Liver (tissue), 3 donors: ENCODE data around the gene BGLAP.

Source experiments
- CTCF ChIP-seq: fragments of 150-350 bp; IDR thresholded peaks from 2 replicates; pipeline ENCODE4 v1.5.1; 2017; ENCODE audit warnings: improper control_type of control experiment, low read depth, low read length; ENCODE audit not compliant: missing input control
- EGR1 ChIP-seq, 2 donors: IDR thresholded peaks; 2 replicates each; pipeline ENCODE4 v1.6.1; 2016 to 2018; ENCODE audit warnings: antibody characterized with exemption in 2 of 2, low read depth in 2 of 2
- FOXA1 ChIP-seq: IDR thresholded peaks from 2 replicates; pipeline ENCODE4 v1.6.1; 2016; ENCODE audit warnings: antibody characterized with exemption
- GABPA ChIP-seq, 2 donors: IDR thresholded peaks in 1 of 2; conservative IDR thresholded peaks in 1 of 2; 2 replicates each; pipeline ENCODE4 v1.6.1; 2016; ENCODE audit warnings: antibody characterized with exemption in 2 of 2, mild to moderate bottlenecking in 1 of 2, moderate library complexity in 1 of 2
- SP1 ChIP-seq: IDR thresholded peaks from 2 replicates; pipeline ENCODE4 v1.6.1; 2018; ENCODE audit warnings: antibody characterized with exemption, mild to moderate bottlenecking
- TAF1 ChIP-seq: conservative IDR thresholded peaks from 2 replicates; pipeline ENCODE4 v1.6.1; 2016; ENCODE audit warnings: antibody characterized with exemption, mild to moderate bottlenecking
- YY1 ChIP-seq: IDR thresholded peaks from 2 replicates; pipeline ENCODE4 v1.6.1; 2016; ENCODE audit warnings: antibody characterized with exemption, mild to moderate bottlenecking
- TF ChIP-seq, protein P1 (sequence below): IDR thresholded peaks from 2 replicates; pipeline ENCODE4 v1.6.1; 2016; ENCODE audit warnings: antibody characterized with exemption
- TF ChIP-seq, protein P2 (sequence below): IDR thresholded peaks from 2 replicates; pipeline ENCODE4 v1.6.1; 2016; ENCODE audit warnings: antibody characterized with exemption, mild to moderate bottlenecking
- donor health status: healthy.
- donor health status: healthy.

- TF ChIP-seq CTCF (no peak), EGR1 (IDR thresholded peaks at IDR 0.05; ENCODE audit: low read depth in 2 of 2) (no peak), FOXA1 (no peak), TAF1 (no peak), YY1 (no peak), GABPA (IDR thresholded peaks at IDR 0.05 in 1 of 2, conservative IDR thresholded peaks at IDR 0.05 in 1 of 2) (no peak), SP1 (no peak)
- TF ChIP-seq, protein P1, sequence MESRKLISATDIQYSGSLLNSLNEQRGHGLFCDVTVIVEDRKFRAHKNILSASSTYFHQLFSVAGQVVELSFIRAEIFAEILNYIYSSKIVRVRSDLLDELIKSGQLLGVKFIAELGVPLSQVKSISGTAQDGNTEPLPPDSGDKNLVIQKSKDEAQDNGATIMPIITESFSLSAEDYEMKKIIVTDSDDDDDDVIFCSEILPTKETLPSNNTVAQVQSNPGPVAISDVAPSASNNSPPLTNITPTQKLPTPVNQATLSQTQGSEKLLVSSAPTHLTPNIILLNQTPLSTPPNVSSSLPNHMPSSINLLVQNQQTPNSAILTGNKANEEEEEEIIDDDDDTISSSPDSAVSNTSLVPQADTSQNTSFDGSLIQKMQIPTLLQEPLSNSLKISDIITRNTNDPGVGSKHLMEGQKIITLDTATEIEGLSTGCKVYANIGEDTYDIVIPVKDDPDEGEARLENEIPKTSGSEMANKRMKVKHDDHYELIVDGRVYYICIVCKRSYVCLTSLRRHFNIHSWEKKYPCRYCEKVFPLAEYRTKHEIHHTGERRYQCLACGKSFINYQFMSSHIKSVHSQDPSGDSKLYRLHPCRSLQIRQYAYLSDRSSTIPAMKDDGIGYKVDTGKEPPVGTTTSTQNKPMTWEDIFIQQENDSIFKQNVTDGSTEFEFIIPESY = no peak
- TF ChIP-seq, protein P2, sequence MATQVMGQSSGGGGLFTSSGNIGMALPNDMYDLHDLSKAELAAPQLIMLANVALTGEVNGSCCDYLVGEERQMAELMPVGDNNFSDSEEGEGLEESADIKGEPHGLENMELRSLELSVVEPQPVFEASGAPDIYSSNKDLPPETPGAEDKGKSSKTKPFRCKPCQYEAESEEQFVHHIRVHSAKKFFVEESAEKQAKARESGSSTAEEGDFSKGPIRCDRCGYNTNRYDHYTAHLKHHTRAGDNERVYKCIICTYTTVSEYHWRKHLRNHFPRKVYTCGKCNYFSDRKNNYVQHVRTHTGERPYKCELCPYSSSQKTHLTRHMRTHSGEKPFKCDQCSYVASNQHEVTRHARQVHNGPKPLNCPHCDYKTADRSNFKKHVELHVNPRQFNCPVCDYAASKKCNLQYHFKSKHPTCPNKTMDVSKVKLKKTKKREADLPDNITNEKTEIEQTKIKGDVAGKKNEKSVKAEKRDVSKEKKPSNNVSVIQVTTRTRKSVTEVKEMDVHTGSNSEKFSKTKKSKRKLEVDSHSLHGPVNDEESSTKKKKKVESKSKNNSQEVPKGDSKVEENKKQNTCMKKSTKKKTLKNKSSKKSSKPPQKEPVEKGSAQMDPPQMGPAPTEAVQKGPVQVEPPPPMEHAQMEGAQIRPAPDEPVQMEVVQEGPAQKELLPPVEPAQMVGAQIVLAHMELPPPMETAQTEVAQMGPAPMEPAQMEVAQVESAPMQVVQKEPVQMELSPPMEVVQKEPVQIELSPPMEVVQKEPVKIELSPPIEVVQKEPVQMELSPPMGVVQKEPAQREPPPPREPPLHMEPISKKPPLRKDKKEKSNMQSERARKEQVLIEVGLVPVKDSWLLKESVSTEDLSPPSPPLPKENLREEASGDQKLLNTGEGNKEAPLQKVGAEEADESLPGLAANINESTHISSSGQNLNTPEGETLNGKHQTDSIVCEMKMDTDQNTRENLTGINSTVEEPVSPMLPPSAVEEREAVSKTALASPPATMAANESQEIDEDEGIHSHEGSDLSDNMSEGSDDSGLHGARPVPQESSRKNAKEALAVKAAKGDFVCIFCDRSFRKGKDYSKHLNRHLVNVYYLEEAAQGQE = no peak
These were observed 4.9 kb downstream of the BGLAP start for GRCh38 chr1:156246781-156247459.
